Large intestine (tissue), 12 donors: ENCODE data around the gene IRX1. TPM values are rescaled to one million over a fixed set of nuclear protein-coding genes. Genes with fewer than 3 reads are reported as not detected.

Source experiments
- DNase-seq, 2 donors: peaks; one replicate each; pipeline versions ENCODE4 v3.0.0 to v3.0.0-alpha.2; 2013
- H3K27ac ChIP-seq: one replicate; pipeline ENCODE4 v1.5.1; 2013; ENCODE audit warnings: low read length
- H3K27me3 ChIP-seq: 2 replicates; pipeline ENCODE4 v1.6.1; 2013; ENCODE audit warnings: low read length; ENCODE audit not compliant: control insufficient read depth, insufficient read depth
- H3K36me3 ChIP-seq: 2 replicates; pipeline ENCODE4 v1.6.1; 2013; ENCODE audit warnings: low read length; ENCODE audit not compliant: control insufficient read depth, insufficient read depth
- H3K4me1 ChIP-seq: one replicate; pipeline ENCODE4 v1.6.1; 2013; ENCODE audit warnings: low read length; ENCODE audit not compliant: control insufficient read depth, insufficient read depth
- H3K4me3 ChIP-seq: one replicate; pipeline ENCODE4 v1.5.1; 2013; ENCODE audit warnings: low read length
- H3K9me3 ChIP-seq: one replicate; pipeline ENCODE4 v1.6.1; 2013; ENCODE audit warnings: mild to moderate bottlenecking, low read depth, low read length, moderate library complexity; ENCODE audit not compliant: control insufficient read depth
- WGBS: methylation state at CpG from one replicate; pipeline ENCODE4 v1.1.5; 2013; ENCODE audit warnings: low lambda C conversion rate; ENCODE audit not compliant: insufficient coverage; 5-methylcytosine and 5-hydroxymethylcytosine counted together
- long read RNA-seq, 11 donors: transcript quantifications; one replicate each; lab custom pipeline, GENCODE V29; 2026
- polyA plus RNA-seq: library from polyadenylated mRNA; unstranded; fragments of 120-200 nt; gene quantifications from one replicate; pipeline ENCODE4 v1.2.1, GENCODE V29; 2013

Gene IRX1
- polyA plus RNA-seq = 0.03 TPM
- long read RNA-seq, donor 1 = 0 reads
- long read RNA-seq, donor 2 = 0 reads
- long read RNA-seq, donor 3 = 0 reads
- long read RNA-seq, donor 4 = 0 reads
- long read RNA-seq, donor 5 = 0 reads
- long read RNA-seq, donor 6 = 0 reads
- long read RNA-seq, donor 7 = 0 reads
- long read RNA-seq, donor 8, partial matches to known transcripts = 0 of 1 reads
- long read RNA-seq, donor 8, other reads (novel, unspliced or antisense) = 0 of 1 reads
- long read RNA-seq, donor 9, partial matches to known transcripts = 0 of 1 reads
- long read RNA-seq, donor 9, other reads (novel, unspliced or antisense) = 0 of 1 reads
- long read RNA-seq, donor 10 = 0 reads
- long read RNA-seq, donor 11 = 0 reads

GRCh38 chr5:3595006-3595961 lies at the start of gene IRX1:
TSS of gene IRX1 (plus strand) at chr5:3595832. CDS start at chr5:3596106, 274 bp downstream.
- H3K4me3 ChIP-seq = no peak within 1 kb of the TSS
- peaks cover 25% of the 10 kb centered on the region for H3K9me3 ChIP-seq
- H3K27ac ChIP-seq = no peak within 1 kb of the TSS
- H3K36me3 ChIP-seq = no peaks in the 10 kb centered on the region
- WGBS = no CpG with 5 or more reads among the region's 106 CpGs
- no peaks in the 10 kb centered on the region for H3K4me1 ChIP-seq
- peaks cover 93% of the 10 kb centered on the region for H3K27me3 ChIP-seq
- no peak for DNase-seq

GRCh38 chr5:3546028-3546427 lies 49.6 kb upstream of the IRX1 start:
- H3K4me1 ChIP-seq = no peaks in the 10 kb centered on the region
- no peak for DNase-seq
- no peak overlapping the region for H3K27ac ChIP-seq
- H3K27me3 ChIP-seq = no peaks in the 10 kb centered on the region
- no peak overlapping the region for H3K4me3 ChIP-seq
- 60% methylated on average over 1 of the region's 3 CpGs for WGBS
- H3K9me3 ChIP-seq = no peaks in the 10 kb centered on the region
- no peaks in the 10 kb centered on the region for H3K36me3 ChIP-seq

GRCh38 chr5:3564116-3564515 lies 31.5 kb upstream of the IRX1 start:
- H3K36me3 ChIP-seq = no peaks in the 10 kb centered on the region
- no CpG with 5 or more reads among the region's 2 CpGs for WGBS
- no peaks in the 10 kb centered on the region for H3K4me1 ChIP-seq
- H3K4me3 ChIP-seq = no peak overlapping the region
- H3K27ac ChIP-seq = no peak overlapping the region
- H3K9me3 ChIP-seq = no peaks in the 10 kb centered on the region
- no peak for DNase-seq
- H3K27me3 ChIP-seq = no peaks in the 10 kb centered on the region

GRCh38 chr5:3564827-3565518 lies 30.7 kb upstream of the IRX1 start:
- H3K27ac ChIP-seq = no peak overlapping the region
- no peak for DNase-seq
- no peaks in the 10 kb centered on the region for H3K9me3 ChIP-seq
- H3K27me3 ChIP-seq = no peaks in the 10 kb centered on the region
- WGBS = no CpG with 5 or more reads among the region's 9 CpGs
- H3K36me3 ChIP-seq = no peaks in the 10 kb centered on the region
- H3K4me1 ChIP-seq = no peaks in the 10 kb centered on the region
- H3K4me3 ChIP-seq = no peak overlapping the region

GRCh38 chr5:3584724-3585531 lies 10.7 kb upstream of the IRX1 start:
- Histone ChIP-seq H3K27ac (no peak overlapping the region), H3K27me3 (peaks cover 32% of the 10 kb centered on the region), H3K4me1 (no peaks in the 10 kb centered on the region), H3K9me3 (no peaks in the 10 kb centered on the region), H3K36me3 (no peaks in the 10 kb centered on the region), H3K4me3 (no peak overlapping the region)
- DNase-seq = no peak
- WGBS = 100% methylated on average over 1 of the region's 5 CpGs

- Histone ChIP-seq H3K4me1 (no peaks in the 10 kb centered on the region), H3K4me3 (no peak overlapping the region), H3K36me3 (no peaks in the 10 kb centered on the region), H3K27me3 (peaks cover 81% of the 10 kb centered on the region), H3K27ac (no peak overlapping the region), H3K9me3 (peaks cover 17% of the 10 kb centered on the region)
- no peak for DNase-seq
- WGBS = 20% methylated on average over 1 of the region's 51 CpGs
These were observed 5.3 kb upstream of the IRX1 start for GRCh38 chr5:3590161-3590966.

GRCh38 chr5:3590967-3591900 lies 4.4 kb upstream of the IRX1 start:
- Histone ChIP-seq H3K9me3 (peaks cover 17% of the 10 kb centered on the region), H3K4me1 (no peaks in the 10 kb centered on the region), H3K27ac (no peak overlapping the region), H3K27me3 (peaks cover 80% of the 10 kb centered on the region), H3K4me3 (no peak overlapping the region), H3K36me3 (no peaks in the 10 kb centered on the region)
- no CpG with 5 or more reads among the region's 79 CpGs for WGBS
- no peak for DNase-seq

GRCh38 chr5:3592298-3592697 lies 3.3 kb upstream of the IRX1 start:
- Histone ChIP-seq H3K4me1 (no peaks in the 10 kb centered on the region), H3K27ac (no peak overlapping the region), H3K4me3 (no peak overlapping the region), H3K9me3 (peaks cover 17% of the 10 kb centered on the region), H3K27me3 (peaks cover 87% of the 10 kb centered on the region), H3K36me3 (no peaks in the 10 kb centered on the region)
- no peak for DNase-seq
- WGBS = no CpG with 5 or more reads among the region's 22 CpGs
